ENCODE measurements around the gene ST7. TPM values are rescaled to one million over a fixed set of nuclear protein-coding genes. Genes with fewer than 3 reads are reported as not detected.

The ST7 gene
- total RNA-seq, 2 experiments from 2014 or later = 4.9 to 5.4 TPM

GRCh38 chr7:117015258-117016184, 62.2 kb downstream of the ST7 start:
- H3K4me1 Mint-ChIP-seq (ENCODE audit: low read depth) = peaks cover 46% of the 10 kb centered on the region
- no peaks in the 10 kb centered on the region for H3K36me3 ChIP-seq (ENCODE audit: insufficient read depth, low read length)
- CTCF ChIA-PET = no interaction called here
- H3K4me3 Mint-ChIP-seq = peak overlapping the region; percentile 37
- DNase-seq (no peak), ATAC-seq (ENCODE audit: poor library complexity) (no peak)
- H3K36me3 Mint-ChIP-seq (ENCODE audit: low read depth) = no peaks in the 10 kb centered on the region
- H3K4me3 ChIP-seq (ENCODE audit: low read length) = no peak overlapping the region
- no peaks in the 10 kb centered on the region for H3K9me3 Mint-ChIP-seq
- no peaks in the 10 kb centered on the region for H3K27me3 Mint-ChIP-seq
- no peak for TF ChIP-seq CTCF (IDR thresholded peaks at IDR 0.05)
- no peak overlapping the region for H3K27ac ChIP-seq (ENCODE audit: low read depth in 1 of 2, low read length in 2 of 2)
- peaks cover 7% of the 10 kb centered on the region for H3K4me1 ChIP-seq (ENCODE audit: insufficient read depth, low read length)
- H3K27me3 ChIP-seq (ENCODE audit: control insufficient read depth in 1 of 2, insufficient read depth in 2 of 2, low read length in 2 of 2) = no peaks in the 10 kb centered on the region
- POLR2A ChIA-PET = no interaction called here
- H3K27ac Mint-ChIP-seq = no peak overlapping the region
- intact Hi-C loops (cut with DNase I, micrococcal nuclease) = no loop called here
- no peaks in the 10 kb centered on the region for H3K9me3 ChIP-seq (ENCODE audit: control insufficient read depth in 1 of 2, insufficient read depth in 1 of 2, low read length in 2 of 2)

DNA sequence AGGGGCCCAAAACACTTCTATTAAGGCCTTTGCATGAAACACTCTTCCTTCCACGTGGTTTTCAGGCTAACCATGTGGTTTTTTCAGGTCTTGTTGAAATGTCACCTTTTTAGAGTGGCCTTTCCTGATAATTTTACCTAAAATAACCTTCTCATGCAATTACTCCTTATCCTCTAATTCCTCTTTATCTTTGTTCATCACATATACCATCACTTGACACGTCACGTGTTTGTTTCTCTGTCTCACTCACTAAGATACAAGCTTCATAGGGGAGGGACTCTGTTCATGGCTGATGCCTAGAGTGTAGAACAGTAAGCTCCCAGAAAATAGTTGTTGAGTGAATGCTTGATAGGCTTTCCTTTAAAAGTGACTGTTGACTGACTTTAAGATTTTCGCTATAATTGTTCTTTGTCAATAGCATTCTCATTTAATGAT, 63.7 kb downstream of the ST7 start:
- Histone ChIP-seq H3K27me3 (ENCODE audit: control insufficient read depth in 1 of 2, insufficient read depth in 2 of 2, low read length in 2 of 2) (no peaks in the 10 kb centered on the region), H3K36me3 (ENCODE audit: insufficient read depth, low read length) (no peaks in the 10 kb centered on the region), H3K4me3 (ENCODE audit: low read length) (no peak overlapping the region), H3K27ac (ENCODE audit: low read depth in 1 of 2, low read length in 2 of 2) (no peak overlapping the region), H3K9me3 (ENCODE audit: control insufficient read depth in 1 of 2, insufficient read depth in 1 of 2, low read length in 2 of 2) (no peaks in the 10 kb centered on the region), H3K4me1 (ENCODE audit: insufficient read depth, low read length) (no peaks in the 10 kb centered on the region)
- Mint-ChIP-seq H3K27me3 (no peaks in the 10 kb centered on the region), H3K4me1 (ENCODE audit: low read depth) (peaks cover 31% of the 10 kb centered on the region), H3K36me3 (ENCODE audit: low read depth) (no peaks in the 10 kb centered on the region), H3K4me3 (no peak overlapping the region), H3K27ac (no peak overlapping the region), H3K9me3 (no peaks in the 10 kb centered on the region)
- intact Hi-C loops (cut with DNase I, micrococcal nuclease) = no loop called here
- ChIA-PET POLR2A (no interaction called here), CTCF (no interaction called here)
- no peak for TF ChIP-seq CTCF (IDR thresholded peaks at IDR 0.05)
- ATAC-seq (ENCODE audit: poor library complexity) = no peak
- DNase-seq = no peak

DNA sequence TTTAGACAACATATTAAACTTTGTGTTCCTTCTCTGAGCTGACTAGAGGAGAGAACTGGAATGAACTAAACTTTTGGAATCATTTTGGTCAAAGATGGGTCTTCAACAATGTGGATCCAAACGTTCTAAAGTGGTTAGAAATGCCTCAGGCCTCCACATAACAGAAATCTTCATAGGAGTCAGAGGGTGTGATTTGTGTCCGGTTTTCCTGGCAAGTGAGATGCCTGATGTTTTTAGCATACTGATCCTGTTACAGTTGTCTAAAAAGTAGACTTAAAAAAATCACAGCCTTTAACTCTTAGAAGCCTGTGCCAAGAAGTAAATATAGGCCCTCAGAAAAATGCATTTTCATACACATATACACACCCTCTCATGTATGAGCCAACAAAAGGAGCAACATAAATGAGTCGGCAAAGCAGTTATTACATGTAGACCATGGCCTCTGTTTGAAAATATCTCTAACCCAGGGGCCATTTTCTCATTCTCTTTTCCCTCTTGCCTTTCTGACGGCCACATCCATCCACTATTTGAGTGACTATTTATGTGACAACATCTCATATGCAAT, 64.5 kb downstream of the ST7 start:
- no peaks in the 10 kb centered on the region for H3K27me3 ChIP-seq (ENCODE audit: control insufficient read depth in 1 of 2, insufficient read depth in 2 of 2, low read length in 2 of 2)
- H3K36me3 ChIP-seq (ENCODE audit: insufficient read depth, low read length) = no peaks in the 10 kb centered on the region
- no peaks in the 10 kb centered on the region for H3K4me1 ChIP-seq (ENCODE audit: insufficient read depth, low read length)
- no peak overlapping the region for H3K27ac ChIP-seq (ENCODE audit: low read depth in 1 of 2, low read length in 2 of 2)
- Mint-ChIP-seq H3K27me3 (no peaks in the 10 kb centered on the region), H3K4me3 (no peak overlapping the region), H3K27ac (no peak overlapping the region), H3K4me1 (ENCODE audit: low read depth) (peaks cover 24% of the 10 kb centered on the region), H3K9me3 (no peaks in the 10 kb centered on the region), H3K36me3 (ENCODE audit: low read depth) (no peaks in the 10 kb centered on the region)
- intact Hi-C loops (cut with DNase I, micrococcal nuclease) = no loop called here
- DNase-seq (no peak), ATAC-seq (ENCODE audit: poor library complexity) (no peak)
- TF ChIP-seq CTCF (IDR thresholded peaks at IDR 0.05) = no peak
- H3K9me3 ChIP-seq (ENCODE audit: control insufficient read depth in 1 of 2, insufficient read depth in 1 of 2, low read length in 2 of 2) = no peaks in the 10 kb centered on the region
- POLR2A ChIA-PET = no interaction called here
- CTCF ChIA-PET = no interaction called here
- H3K4me3 ChIP-seq (ENCODE audit: low read length) = no peak overlapping the region
